Prostate gland (tissue), 2 donors: ENCODE data around the gene EPB42. TPM values are rescaled to one million over a fixed set of nuclear protein-coding genes. Genes with fewer than 3 reads are reported as not detected.
"Not testable (repeated sequence)": the region's sequence is repeated elsewhere in the genome, so short reads cannot be mapped to it uniquely, and the experiment has no call there.

Experiments
- DNase-seq: peaks from one replicate; pipeline ENCODE4 v3.0.0-alpha.2; 2019; ENCODE audit warnings: low spot score
- H3K27ac ChIP-seq, 2 donors: fragments of 200-600 bp; sonication (generic); 2 replicates each; pipeline ENCODE4 v1.5.1; 2017 to 2019
- H3K27me3 ChIP-seq: fragments of 200-600 bp; sonication (generic); replicated peaks from 2 replicates; pipeline ENCODE4 v1.5.1; 2019; ENCODE audit not compliant: insufficient read depth
- H3K36me3 ChIP-seq, 2 donors: fragments of 200-600 bp; sonication (generic); 1 replicate in 1 of 2; 2 replicates in 1 of 2; pipeline versions ENCODE4 v1.5.1 to v1.8.1; 2017 to 2019
- H3K4me1 ChIP-seq: fragments of 200-600 bp; sonication (generic); replicated peaks from 2 replicates; pipeline ENCODE4 v1.5.1; 2019
- H3K4me3 ChIP-seq, 2 donors: fragments of 200-600 bp; sonication (generic); 2 replicates each; pipeline ENCODE4 v1.5.1; 2017 to 2019
- H3K9me3 ChIP-seq: fragments of 200-600 bp; sonication (generic); 2 replicates; pipeline ENCODE4 v1.5.1; 2017
- POLR2A ChIP-seq: fragments of 450-650 bp; IDR thresholded peaks from one replicate; pipeline ENCODE4 v1.6.1; 2016; ENCODE audit warnings: antibody characterized with exemption, mild to moderate bottlenecking
- POLR2AphosphoS5 ChIP-seq: sonication (generic); formaldehyde crosslinking; IDR thresholded peaks from one replicate; pipeline ENCODE4 v1.6.1; 2017; ENCODE audit warnings: antibody characterized with exemption
- WGBS: methylation state at CpG from one replicate; pipeline ENCODE4 v1.1.5; 2018; 5-methylcytosine and 5-hydroxymethylcytosine counted together
- intact Hi-C: fragments of 100-400 bp; cut with DNase I; formaldehyde crosslinking; loops from one replicate; pipeline ENCODE4 v1.14.2; 2022
- total RNA-seq, 2 donors: library from RNA; depleted of rRNA; stranded (reverse); fragments of >200 nt; gene quantifications; one replicate each; pipeline ENCODE4 v1.1.0, GENCODE V29; 2016
- TF ChIP-seq, protein P1 (sequence below), 4 experiments: fragments of 200-600 bp in 2 of 4; fragments of 450-650 bp in 2 of 4; sonication (generic) in 2 of 4; IDR thresholded peaks; 1 replicate in 3 of 4; 2 replicates in 1 of 4; pipeline ENCODE4 v1.5.1; 2016 to 2019; ENCODE audit warnings: antibody characterized with exemption in 4 of 4, mild to moderate bottlenecking in 2 of 4, moderate library complexity in 2 of 4

The EPB42 gene
- total RNA-seq, 2 donors from 2014 or later = 1.4 TPM; not detected in 1

DNA sequence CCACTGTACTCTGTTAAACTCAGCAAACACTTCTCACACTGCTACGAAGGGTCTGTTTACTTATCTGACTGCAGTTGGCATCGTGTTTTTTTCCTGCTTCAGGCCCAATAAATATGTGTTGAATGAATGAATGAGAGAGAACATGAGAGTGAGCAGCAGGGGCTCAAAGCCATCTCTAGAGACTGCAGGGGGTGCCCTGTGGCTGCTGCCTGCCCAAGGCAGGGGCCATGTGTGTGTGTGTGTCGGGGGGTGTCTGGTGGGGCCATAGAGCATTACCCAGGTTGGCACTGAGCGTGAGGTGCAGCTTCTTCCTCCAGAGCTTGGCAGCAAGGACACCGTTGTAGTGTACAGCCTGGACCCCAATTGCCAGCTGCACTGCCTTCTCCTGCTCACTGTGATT lies 14.8 kb downstream of the EPB42 start:
- Histone ChIP-seq H3K27ac (no peak overlapping the region), H3K27me3 (no peaks in the 10 kb centered on the region), H3K36me3 (no peaks in the 10 kb centered on the region), H3K4me1 (no peaks in the 10 kb centered on the region), H3K9me3 (no peaks in the 10 kb centered on the region), H3K4me3 (no peak overlapping the region)
- intact Hi-C loops = loop anchor here (10.0 kb wide), 1 partner anchor 501 kb away; no protein-coding TSS in a partner anchor
- DNase-seq = no peak
- WGBS = 64% methylated on average over 5 of the region's 5 CpGs
- TF ChIP-seq, protein P1, sequence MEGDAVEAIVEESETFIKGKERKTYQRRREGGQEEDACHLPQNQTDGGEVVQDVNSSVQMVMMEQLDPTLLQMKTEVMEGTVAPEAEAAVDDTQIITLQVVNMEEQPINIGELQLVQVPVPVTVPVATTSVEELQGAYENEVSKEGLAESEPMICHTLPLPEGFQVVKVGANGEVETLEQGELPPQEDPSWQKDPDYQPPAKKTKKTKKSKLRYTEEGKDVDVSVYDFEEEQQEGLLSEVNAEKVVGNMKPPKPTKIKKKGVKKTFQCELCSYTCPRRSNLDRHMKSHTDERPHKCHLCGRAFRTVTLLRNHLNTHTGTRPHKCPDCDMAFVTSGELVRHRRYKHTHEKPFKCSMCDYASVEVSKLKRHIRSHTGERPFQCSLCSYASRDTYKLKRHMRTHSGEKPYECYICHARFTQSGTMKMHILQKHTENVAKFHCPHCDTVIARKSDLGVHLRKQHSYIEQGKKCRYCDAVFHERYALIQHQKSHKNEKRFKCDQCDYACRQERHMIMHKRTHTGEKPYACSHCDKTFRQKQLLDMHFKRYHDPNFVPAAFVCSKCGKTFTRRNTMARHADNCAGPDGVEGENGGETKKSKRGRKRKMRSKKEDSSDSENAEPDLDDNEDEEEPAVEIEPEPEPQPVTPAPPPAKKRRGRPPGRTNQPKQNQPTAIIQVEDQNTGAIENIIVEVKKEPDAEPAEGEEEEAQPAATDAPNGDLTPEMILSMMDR (IDR thresholded peaks at IDR 0.05) = no peak
- TF ChIP-seq POLR2AphosphoS5 = no peak
- TF ChIP-seq POLR2A = no peak

DNA sequence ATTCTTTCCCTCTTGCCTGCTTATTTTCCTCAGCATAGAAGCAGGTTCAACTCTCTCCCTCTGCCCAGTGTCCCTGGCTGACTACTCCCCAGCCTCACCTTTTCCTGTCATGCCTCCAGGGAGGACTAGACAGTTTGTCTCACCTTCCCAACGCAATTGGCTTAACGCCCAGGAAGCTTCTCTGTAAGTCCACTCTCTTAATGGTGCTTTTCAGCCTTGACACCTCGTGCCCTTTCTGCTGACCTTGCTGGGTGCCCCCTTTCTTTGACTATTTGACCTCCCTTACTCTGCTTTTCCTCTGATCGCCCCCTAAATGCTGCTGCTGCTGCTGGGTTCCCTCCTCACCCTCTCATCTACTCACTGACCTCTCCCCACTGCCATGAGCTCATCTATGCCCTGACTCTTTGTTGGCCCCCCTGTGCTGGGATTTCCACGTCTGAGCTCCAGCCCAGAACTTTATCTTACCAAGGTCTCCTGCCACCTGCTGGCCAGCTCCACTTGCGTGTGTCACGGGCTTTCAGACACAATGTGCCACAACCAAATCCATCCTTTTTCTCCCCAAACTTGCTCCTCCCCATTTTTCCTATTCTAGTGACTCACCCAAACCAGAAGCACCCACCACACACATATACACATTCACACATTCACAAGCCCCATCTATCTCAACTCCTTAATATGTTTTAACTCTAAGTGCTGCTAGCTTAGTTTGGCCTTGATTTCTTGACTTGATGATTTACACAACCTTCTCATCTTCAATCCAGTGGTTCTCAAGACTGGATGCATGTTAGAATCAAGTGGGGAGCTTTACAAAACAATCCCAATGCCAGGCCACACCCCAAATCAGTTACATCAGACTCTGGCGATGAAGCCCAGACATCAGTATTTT lies 16.6 kb downstream of the EPB42 start:
- Histone ChIP-seq H3K9me3 (no peaks in the 10 kb centered on the region), H3K4me3 (no peak overlapping the region), H3K36me3 (no peaks in the 10 kb centered on the region), H3K27ac (no peak overlapping the region), H3K27me3 (no peaks in the 10 kb centered on the region), H3K4me1 (no peaks in the 10 kb centered on the region)
- DNase-seq = peak; percentile 34
- WGBS = 36% methylated on average over 8 of the region's 8 CpGs
- intact Hi-C loops = loop anchor here (10.0 kb wide), 1 partner anchor 499 kb away; no protein-coding TSS in a partner anchor
- no peak for TF ChIP-seq POLR2A
- TF ChIP-seq, protein P1 (IDR thresholded peaks at IDR 0.05) = peak in 3 of 4 experiments; percentile 42 to 57 (median 43)
- no peak for TF ChIP-seq POLR2AphosphoS5

DNA sequence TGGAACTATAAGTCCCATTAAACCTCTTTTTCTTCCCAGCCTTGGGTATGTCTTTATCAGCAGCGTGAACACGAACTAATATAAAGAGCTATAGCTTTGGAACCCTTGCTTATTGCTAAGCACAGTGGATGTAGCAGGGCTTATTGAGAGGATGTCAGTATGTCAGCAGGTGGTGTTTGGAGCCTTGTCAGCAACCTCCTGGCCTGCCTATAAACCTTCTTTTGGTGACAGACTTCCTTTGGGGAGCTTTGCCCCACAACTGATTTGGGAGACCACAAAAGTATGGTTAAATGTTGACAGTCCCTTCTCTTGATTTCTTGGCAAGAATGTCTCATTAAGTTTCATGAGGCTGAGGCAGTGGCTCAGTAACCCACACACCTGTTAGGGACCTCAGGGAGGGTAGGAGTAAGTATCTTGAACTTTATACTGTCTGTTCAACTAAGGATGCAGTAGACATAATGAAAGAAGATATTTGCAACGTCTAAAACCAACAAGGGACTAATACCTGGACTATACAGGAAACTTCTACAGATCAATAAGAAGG lies 20.8 kb downstream of the EPB42 start:
- no peak overlapping the region for H3K4me3 ChIP-seq
- H3K9me3 ChIP-seq = no peaks in the 10 kb centered on the region
- H3K27ac ChIP-seq = no peak overlapping the region
- TF ChIP-seq, protein P1 (IDR thresholded peaks at IDR 0.05) = no peak
- TF ChIP-seq POLR2AphosphoS5 = no peak
- no peak for TF ChIP-seq POLR2A
- H3K27me3 ChIP-seq = no peaks in the 10 kb centered on the region
- intact Hi-C loops = loop anchor here (10.0 kb wide), 1 partner anchor 495 kb away; no protein-coding TSS in a partner anchor
- H3K36me3 ChIP-seq = no peaks in the 10 kb centered on the region
- WGBS = 81% methylated on average over 3 of the region's 3 CpGs
- no peak for DNase-seq
- H3K4me1 ChIP-seq = no peaks in the 10 kb centered on the region

DNA sequence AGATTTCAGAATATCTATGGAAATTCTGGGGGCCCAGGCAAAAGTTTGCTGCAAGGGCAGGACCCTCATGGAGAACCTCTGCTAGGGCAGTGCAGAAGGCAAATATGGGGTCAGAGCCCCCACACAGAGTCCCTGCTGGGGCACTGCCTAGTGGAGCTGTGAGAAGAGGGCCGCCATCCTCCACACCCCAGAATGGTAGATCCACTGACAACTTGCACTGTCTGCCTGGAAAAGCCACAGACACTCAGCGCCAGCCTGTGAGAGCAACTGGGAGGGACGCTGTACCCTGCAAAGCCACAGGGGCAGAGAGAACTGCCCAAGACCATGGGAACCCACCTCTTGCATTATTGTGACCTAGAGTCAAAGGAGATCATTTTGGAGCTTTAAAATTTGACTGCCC lies 21.8 kb downstream of the EPB42 start:
- no peaks in the 10 kb centered on the region for H3K36me3 ChIP-seq
- DNase-seq = no peak
- H3K27me3 ChIP-seq = no peaks in the 10 kb centered on the region
- intact Hi-C loops = no loop called here
- H3K27ac ChIP-seq = no peak overlapping the region
- no peak for TF ChIP-seq POLR2A
- TF ChIP-seq POLR2AphosphoS5 = no peak
- TF ChIP-seq, protein P1 (IDR thresholded peaks at IDR 0.05) = no peak
- H3K9me3 ChIP-seq = no peaks in the 10 kb centered on the region
- no peak overlapping the region for H3K4me3 ChIP-seq
- no peaks in the 10 kb centered on the region for H3K4me1 ChIP-seq
- 100% methylated on average over 3 of the region's 3 CpGs for WGBS

DNA sequence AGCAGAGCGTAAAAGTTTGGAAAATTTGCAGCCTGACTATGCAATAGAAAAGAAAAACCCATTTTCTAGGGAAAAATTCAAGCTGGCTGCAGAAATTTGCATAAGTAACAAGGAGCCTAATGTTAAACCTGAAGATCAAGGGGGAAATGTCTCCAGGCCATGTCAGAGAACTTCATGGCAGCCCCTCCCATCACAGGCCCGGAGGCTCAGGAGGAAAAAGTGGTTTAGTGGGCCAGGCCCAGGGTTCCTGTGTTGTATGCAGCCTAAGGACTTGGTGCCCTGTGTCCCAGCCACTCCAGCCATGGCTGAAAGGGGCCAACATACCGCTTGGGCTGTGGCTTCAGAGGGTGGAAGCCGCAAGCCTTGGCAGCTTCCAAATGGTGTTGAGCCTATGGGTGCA lies 22.3 kb downstream of the EPB42 start:
- H3K27me3 ChIP-seq, H3K9me3 ChIP-seq, H3K27ac ChIP-seq, H3K4me3 ChIP-seq, DNase-seq, intact Hi-C loops, H3K4me1 ChIP-seq, H3K36me3 ChIP-seq: not testable (repeated sequence)
- 95% methylated on average over 4 of the region's 4 CpGs for WGBS

DNA sequence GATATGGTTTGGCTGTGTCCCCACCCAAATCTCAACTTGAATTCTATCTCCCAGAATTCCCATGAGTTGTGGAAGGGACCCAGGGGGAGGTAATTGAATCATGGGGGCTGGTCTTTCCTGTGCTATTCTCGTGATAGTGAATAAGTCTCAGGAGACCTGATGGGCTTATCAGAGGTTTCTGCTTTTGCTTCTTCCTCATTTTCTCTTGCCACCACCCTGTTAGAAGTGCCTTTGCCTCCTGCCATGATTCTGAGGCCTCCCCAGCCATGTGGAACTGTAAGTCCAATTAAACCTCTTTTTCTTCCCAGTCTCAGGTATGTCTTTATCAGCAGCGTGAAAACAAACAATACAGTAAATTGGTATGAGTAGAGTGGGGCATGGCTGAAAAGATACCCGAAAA lies 23.0 kb downstream of the EPB42 start:
- H3K4me3 ChIP-seq, H3K36me3 ChIP-seq, DNase-seq, H3K9me3 ChIP-seq, H3K4me1 ChIP-seq, H3K27me3 ChIP-seq, H3K27ac ChIP-seq, intact Hi-C loops: not testable (repeated sequence)
- 94% methylated on average over 3 of the region's 3 CpGs for WGBS
